ENCODE data around the gene FBF1. TPM values are rescaled to one million over a fixed set of nuclear protein-coding genes. Genes with fewer than 3 reads are reported as not detected.

FBF1 gene
- total RNA-seq, 1 donor from 2014 or later: 4.2 TPM

- intact Hi-C loops (cut with micrococcal nuclease): no loop called here
- DNase-seq: no peak
- ATAC-seq: no peak
Observed at GRCh38 chr17:75959839-75960511, 19.1 kb upstream of the FBF1 start.

DNA sequence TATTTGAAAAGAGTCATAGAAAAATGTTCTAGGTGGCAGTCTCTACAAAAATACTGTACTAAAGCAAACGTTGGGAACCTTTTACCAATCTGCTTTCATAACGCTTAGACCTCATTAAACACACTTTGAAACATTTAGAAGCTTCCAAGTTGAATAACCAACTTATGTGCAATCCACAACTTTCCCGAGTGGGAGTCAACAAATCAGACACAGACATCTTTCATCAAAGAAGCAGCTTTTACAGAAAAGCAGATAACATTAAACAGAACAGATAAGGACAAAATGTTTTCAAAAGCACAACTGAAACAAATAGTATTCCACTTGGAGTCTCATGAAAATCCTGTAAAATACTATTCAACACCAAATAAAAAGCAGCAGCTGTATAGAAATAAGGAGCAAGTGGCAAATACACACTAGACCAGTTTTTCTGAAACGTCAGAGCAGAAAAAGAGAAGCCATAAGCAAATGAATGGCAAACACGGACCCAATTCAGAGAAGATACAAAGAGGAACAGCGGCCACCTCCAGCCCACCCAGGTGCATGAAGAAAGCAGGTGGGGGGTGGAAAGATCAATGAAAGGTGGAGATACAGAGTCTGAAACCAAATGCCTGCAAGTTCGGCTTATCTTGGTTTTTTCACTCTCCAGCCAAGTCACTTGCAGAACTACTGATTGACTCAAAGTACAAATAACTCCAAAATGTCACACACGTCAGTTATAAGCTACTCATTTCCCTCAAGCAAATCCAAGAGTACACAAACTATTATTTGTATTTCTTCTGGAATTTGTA is 18.4 kb upstream of the FBF1 start:
- ATAC-seq (peak; percentile 20), DNase-seq (no peak)
- intact Hi-C loops (cut with micrococcal nuclease): no loop called here

- ATAC-seq (no peak), DNase-seq (no peak)
- intact Hi-C loops (cut with micrococcal nuclease): no loop called here
Observed at GRCh38 chr17:75950855-75951554, 10.2 kb upstream of the FBF1 start.

DNA sequence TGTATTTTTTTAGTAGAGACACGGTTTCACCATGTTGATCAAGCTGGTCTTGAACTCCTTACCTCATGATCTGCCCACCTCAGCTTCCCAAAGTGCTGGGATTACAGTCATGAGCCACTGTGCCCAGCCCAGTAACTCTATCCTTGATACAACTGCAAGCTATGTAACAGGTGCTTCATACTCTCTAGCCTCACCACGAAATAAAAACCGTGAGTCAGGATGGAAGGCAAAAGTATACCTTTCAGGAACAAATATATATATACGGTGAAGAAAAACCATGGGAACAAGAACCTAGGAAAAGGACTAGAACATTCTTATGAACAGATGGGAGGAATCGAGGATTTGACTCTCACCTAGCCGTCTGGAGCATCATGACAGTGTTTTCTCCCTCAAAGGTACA is 9.6 kb upstream of the FBF1 start:
- ATAC-seq (no peak), DNase-seq (no peak)
- intact Hi-C loops (cut with micrococcal nuclease): no loop called here

GRCh38 chr17:75945211-75945610 is 4.4 kb upstream of the FBF1 start:
- intact Hi-C loops (cut with micrococcal nuclease): no loop called here
- ATAC-seq: no peak
- no peak for DNase-seq

DNA sequence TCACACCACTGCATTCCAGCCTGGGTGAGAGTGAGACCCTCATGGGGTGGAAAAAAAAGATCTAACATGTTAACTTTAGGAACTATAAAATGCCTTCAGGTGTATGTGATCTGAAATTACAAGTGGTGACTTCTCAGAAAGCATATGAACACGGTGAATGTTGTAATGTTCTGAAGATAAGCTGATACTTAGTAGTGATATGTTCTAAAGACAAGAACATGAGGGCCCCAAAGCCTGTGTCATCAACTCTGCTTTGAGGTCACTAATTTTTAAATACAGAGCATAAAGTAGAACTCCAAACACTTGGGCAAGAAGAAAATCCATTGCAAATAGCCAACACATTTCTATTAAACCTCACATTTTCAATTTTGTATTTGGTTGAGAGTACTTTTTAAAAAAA is 2.6 kb upstream of the FBF1 start:
- no peak for ATAC-seq
- intact Hi-C loops (cut with micrococcal nuclease): no loop called here
- no peak for DNase-seq

GRCh38 chr17:75942473-75942872 is 1.6 kb upstream of the FBF1 start:
- intact Hi-C loops (cut with micrococcal nuclease): no loop called here
- DNase-seq: no peak
- ATAC-seq: no peak

- ATAC-seq (peak; percentile 3), DNase-seq (peak; percentile 33)
- intact Hi-C loops (cut with micrococcal nuclease): no loop called here
Observed at GRCh38 chr17:75941442-75941819, 589 bp upstream of the FBF1 start.

DNA sequence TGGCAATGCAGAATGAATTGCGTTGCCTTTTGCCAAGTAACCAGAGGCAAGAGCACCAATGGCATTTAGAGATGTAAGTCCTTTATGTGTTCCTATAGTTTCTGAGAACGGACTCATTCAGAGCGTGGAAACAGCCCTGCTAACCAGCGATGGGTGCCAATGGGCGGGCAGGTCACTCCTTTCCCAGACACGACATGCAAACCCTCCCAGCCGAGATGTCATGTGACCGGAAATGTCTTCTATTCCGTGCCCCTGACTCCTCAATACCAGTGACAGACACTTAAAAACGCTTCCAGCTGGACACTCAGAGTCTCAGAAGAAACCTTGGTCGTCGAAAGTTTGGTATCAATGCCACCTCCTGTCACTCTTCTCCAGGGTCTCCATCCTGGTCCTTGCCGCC is 3.2 kb downstream of the FBF1 start:
- intact Hi-C loops (cut with micrococcal nuclease): no loop called here
- ATAC-seq (no peak), DNase-seq (no peak)

- ATAC-seq: no peak
- DNase-seq: no peak
- intact Hi-C loops (cut with micrococcal nuclease): no loop called here
Observed at GRCh38 chr17:75933808-75934207, 7.0 kb downstream of the FBF1 start.

GRCh38 chr17:75932852-75933251 is 8.0 kb downstream of the FBF1 start:
- intact Hi-C loops (cut with micrococcal nuclease): no loop called here
- ATAC-seq (no peak), DNase-seq (no peak)

- intact Hi-C loops (cut with micrococcal nuclease): no loop called here
- DNase-seq: no peak
- no peak for ATAC-seq
Observed at GRCh38 chr17:75931062-75931461, 9.8 kb downstream of the FBF1 start.

DNA sequence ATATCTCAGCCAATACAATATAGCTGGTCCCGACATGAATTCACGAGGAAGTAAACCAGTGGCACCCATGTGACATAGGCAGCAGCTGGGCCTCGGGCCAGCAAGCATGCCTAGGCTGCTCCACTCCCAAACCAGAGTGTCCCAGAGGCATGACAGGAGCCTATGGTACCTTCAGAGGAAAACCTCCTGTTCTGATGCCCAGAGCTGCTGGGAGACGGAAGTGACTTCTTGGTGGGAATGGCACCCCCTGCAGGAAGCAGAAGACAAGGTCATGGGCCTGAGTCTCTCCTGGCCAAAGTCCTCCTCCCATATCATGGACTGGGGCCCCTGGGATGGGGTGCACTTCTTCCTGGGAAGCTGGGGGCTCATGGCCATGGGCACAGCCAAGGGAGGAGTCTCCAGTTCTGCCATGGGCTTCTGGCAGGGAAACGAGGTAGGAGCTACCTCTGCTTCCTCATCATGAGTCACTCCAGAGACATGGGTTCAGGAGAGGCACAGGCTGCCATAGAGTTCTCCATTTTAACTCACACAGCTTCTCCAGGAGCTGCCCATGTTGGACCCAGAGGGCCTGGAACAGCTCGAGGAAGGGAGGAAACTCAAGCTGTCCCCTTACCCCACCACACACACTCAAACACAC is 13.4 kb downstream of the FBF1 start:
- ATAC-seq (peak; percentile 46), DNase-seq (no peak)
- intact Hi-C loops (cut with micrococcal nuclease): no loop called here

DNA sequence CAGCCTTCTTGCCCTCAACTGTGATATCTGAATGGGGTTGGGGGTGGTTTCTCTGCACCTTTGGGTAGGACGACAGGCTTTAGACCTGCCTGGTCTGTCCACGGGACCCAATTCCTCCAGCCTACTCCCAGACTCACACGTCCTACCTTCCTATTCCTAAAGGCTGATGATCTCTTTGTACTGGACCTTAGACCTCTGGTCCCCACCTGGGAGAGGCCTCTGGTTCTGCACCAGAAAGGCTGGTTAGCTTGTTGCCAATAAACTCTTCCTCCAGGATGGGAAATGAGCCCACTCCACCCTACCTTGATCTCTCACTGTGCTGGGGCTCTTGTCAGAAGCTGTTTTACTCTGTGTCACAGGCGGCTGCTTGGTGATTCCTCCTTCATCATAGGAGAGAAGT is 14.4 kb downstream of the FBF1 start:
- ATAC-seq (no peak), DNase-seq (no peak)
- intact Hi-C loops (cut with micrococcal nuclease): no loop called here

DNA sequence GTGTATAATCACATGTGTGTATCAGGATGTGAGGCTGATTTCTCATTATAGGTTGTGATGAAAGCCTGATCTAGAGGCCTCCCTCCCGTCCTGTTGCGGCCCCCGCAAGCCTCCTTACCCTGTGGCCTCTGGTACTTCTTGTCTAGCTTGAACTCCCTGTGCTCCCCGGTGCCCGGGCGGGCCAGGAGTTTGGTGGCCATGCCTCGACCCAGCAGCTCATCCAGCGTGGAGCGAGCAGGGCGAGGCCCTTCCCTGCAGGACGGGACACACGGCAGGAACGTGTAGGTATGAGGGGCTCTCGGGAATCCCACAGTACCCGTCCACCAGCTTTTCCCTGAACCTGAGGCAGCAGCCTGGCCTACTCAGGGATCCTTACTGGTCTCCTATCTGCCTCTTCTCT is 14.9 kb downstream of the FBF1 start:
- DNase-seq (no peak), ATAC-seq (no peak)
- intact Hi-C loops (cut with micrococcal nuclease): no loop called here

DNA sequence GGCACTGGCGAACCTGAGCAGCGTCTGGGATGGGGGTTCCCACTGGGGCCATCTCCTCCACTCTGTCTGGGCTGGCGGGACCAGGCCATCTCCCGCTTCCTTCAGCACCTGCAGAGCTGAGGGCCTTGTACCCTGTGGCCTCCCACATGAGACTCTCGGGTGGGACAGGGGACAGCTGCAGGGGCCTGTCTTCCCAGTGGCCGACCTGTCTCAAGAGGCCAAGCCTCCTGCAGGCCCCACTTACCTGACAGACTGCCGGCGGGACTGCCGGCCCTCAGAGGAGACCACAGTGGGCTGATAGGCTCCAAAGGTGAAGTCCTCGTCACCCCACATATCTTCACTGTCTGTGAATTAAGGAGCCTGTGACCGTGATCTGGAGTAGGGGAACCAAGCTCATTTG is 15.7 kb downstream of the FBF1 start:
- intact Hi-C loops (cut with micrococcal nuclease): no loop called here
- no peak for ATAC-seq
- DNase-seq: no peak

DNA sequence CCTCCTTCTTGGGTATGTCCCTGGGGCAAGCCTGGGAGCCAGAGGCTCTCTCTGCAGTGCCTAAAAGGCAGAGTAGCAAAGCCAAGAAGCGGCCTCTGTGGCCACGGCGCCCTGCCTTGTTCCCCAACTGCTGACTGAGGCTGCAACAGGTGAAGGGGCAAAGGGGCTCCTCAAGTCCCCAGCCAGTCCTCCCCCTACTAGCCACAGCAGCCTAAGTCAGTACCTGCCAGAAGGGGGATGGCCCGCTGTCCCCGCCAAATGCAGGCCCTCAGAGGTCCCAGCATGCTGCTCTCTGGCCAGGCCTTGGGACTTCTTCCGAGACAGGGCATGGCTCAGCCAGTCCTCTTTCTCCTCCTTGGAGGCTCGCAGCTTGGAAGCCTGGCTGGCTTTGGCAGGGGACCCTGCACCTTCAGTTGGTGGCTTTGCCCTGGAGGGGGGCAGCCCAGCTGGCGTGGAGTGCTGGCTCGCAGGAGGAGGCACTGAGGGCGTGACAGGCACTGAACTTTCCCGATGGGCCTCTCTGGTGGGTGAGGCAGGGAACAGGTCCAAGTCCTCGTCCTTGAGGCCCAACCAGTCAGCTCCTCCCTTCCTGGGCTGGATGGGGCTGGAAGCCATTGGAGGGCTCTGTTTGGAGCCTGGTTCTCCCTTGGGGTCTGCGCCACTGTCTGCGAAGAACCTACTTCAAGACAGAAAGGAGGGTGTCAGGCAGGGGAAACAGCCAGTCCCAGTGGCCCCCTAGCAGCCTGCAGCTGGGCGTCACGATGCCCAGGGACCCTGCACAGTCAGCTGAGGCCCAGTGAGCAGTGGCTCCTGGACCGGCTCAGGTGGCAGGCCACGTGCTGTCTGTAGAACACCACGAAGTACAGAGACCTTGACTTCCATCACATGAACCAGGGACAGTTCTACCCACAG is 17.6 kb downstream of the FBF1 start:
- intact Hi-C loops (cut with micrococcal nuclease): no loop called here
- ATAC-seq (no peak), DNase-seq (no peak)

GRCh38 chr17:75922173-75922961 is 18.5 kb downstream of the FBF1 start:
- no peak for ATAC-seq
- DNase-seq: no peak
- intact Hi-C loops (cut with micrococcal nuclease): no loop called here
